A549 (cell line): Measurements from ENCODE around the gene EEFSEC.

ENCODE experiments used
- CTCF ChIP-seq: fragments of >200 bp; sonication (Bioruptor Twin); formaldehyde crosslinking; IDR thresholded peaks from 3 replicates; pipeline ENCODE4 v1.5.1; 2016
- EHF ChIP-seq: fragments of 250-450 bp; sonication (Bioruptor Pico); IDR thresholded peaks from 2 replicates; pipeline ENCODE4 v1.5.0; 2020; ENCODE audit warnings: mild to moderate bottlenecking
- KDM5A ChIP-seq: fragments of 200-600 bp; sonication (generic); IDR thresholded peaks from 2 replicates; pipeline ENCODE4 v1.6.1; 2016; ENCODE audit warnings: antibody characterized with exemption, mild to moderate bottlenecking
- POLR2A ChIP-seq: IDR thresholded peaks from 2 replicates; pipeline ENCODE4 v1.6.1; 2012; ENCODE audit warnings: mild to moderate bottlenecking, low read length
- RNF2 ChIP-seq: fragments of 200-600 bp; sonication (generic); IDR thresholded peaks from 2 replicates; pipeline ENCODE4 v1.6.1; 2016; ENCODE audit warnings: low read depth, mild to moderate bottlenecking, antibody characterized with exemption, moderate library complexity, borderline replicate concordance
- TF ChIP-seq, protein P1 (sequence below): IDR thresholded peaks from 2 replicates; pipeline ENCODE4 v1.6.1; 2012

DNA sequence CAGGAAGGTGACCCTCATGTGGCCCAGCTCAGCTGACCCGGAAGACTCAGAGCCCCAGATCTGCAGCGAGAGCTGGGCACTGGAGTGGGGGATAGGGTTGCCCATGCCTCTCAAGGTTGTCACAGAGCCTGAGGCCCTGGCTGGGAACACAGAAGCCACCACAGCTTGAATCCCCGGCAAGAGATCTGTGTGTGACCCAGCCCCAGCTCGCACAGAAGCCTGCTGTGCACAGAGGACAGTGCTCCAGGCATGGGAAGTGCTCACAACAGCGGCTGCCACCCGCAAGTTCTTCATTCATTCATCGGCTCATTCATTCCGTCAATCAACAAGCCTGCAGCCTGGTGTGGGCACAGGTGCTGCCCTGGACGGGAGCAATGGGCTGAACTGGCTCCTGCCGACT is 277.0 kb downstream of the EEFSEC start:
- TF ChIP-seq POLR2A: no peak
- no peak for TF ChIP-seq CTCF
- TF ChIP-seq EHF (CRISPR knock-in tag): no peak
- TF ChIP-seq KDM5A: no peak
- TF ChIP-seq, protein P1, sequence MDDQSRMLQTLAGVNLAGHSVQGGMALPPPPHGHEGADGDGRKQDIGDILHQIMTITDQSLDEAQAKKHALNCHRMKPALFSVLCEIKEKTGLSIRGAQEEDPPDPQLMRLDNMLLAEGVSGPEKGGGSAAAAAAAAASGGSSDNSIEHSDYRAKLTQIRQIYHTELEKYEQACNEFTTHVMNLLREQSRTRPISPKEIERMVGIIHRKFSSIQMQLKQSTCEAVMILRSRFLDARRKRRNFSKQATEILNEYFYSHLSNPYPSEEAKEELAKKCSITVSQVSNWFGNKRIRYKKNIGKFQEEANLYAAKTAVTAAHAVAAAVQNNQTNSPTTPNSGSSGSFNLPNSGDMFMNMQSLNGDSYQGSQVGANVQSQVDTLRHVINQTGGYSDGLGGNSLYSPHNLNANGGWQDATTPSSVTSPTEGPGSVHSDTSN: no peak
- TF ChIP-seq RNF2: no peak
